Mesodermal cell (in vitro differentiated cells): ENCODE data around the gene TTC24.
"Not testable (repeated sequence)": the region's sequence is repeated elsewhere in the genome, so short reads cannot be mapped to it uniquely, and the experiment has no call there.

Experiments
- H3K27ac ChIP-seq: 2 replicates; pipeline ENCODE4 v1.7.0; 2013; ENCODE audit warnings: mild to moderate bottlenecking, low read depth, low read length, moderate library complexity; ENCODE audit not compliant: severe bottlenecking
- H3K36me3 ChIP-seq: 2 replicates; pipeline ENCODE4 v1.7.1; 2013; ENCODE audit warnings: mild to moderate bottlenecking, low read length, moderate library complexity; ENCODE audit not compliant: control insufficient read depth, insufficient read depth
- H3K4me1 ChIP-seq: one replicate; pipeline ENCODE4 v1.7.1; 2013; ENCODE audit warnings: mild to moderate bottlenecking, low read length; ENCODE audit not compliant: insufficient read depth, control insufficient read depth, poor library complexity, severe bottlenecking
- H3K4me3 ChIP-seq: 2 replicates; pipeline ENCODE4 v1.7.0; 2013; ENCODE audit warnings: low read length, control low read depth, mild to moderate bottlenecking; ENCODE audit not compliant: insufficient read depth, poor library complexity, severe bottlenecking; ENCODE audit errors: extremely low read depth
- H3K9me3 ChIP-seq: 2 replicates; pipeline ENCODE4 v1.7.1; 2013; ENCODE audit warnings: mild to moderate bottlenecking, low read length, moderate library complexity; ENCODE audit not compliant: control insufficient read depth
- WGBS, 2 experiments: methylation state at CpG; one replicate each; pipeline ENCODE4 v1.1.5; 2013; ENCODE audit warnings: missing lambda C conversion rate in 2 of 2; ENCODE audit not compliant: insufficient coverage in 2 of 2; 5-methylcytosine and 5-hydroxymethylcytosine counted together

TTC24 gene

DNA sequence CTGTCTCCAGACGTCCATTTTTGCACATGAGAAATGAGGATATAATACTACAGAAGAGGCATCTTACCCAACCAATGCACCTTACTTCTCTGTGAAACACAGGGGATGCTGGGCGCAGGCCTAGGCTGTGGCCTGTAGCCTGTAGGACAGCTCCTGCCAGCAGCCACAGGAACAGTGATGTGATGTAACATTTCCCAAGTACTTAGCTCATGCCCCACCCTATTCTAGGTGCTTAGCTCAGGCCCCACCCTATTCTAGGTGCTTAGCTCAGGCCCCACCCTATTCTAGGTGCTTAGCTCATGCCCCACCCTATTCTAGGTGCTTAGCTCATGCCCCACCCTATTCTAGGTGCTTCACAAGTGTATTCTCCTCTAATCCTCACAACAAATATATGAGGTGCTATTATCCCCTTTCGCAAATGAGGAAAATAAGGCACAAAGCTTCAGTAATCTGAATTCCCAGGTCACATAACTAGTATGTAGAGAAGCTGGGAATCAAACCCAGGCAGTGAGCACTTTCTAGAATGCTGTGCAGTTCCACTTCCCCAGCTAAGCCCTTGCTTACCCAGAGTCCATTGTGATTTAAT, 7.5 kb downstream of the TTC24 start:
- Histone ChIP-seq H3K9me3 (no peaks in the 10 kb centered on the region), H3K27ac (no peak overlapping the region), H3K36me3 (no peaks in the 10 kb centered on the region), H3K4me1 (no peaks in the 10 kb centered on the region), H3K4me3 (no peak overlapping the region)
- 83 to 100% methylated on average over 1 to 2 of the region's 3 CpGs for WGBS, 2 experiments

- H3K27ac ChIP-seq, H3K36me3 ChIP-seq, H3K9me3 ChIP-seq, H3K4me1 ChIP-seq, H3K4me3 ChIP-seq: not testable (repeated sequence)
- WGBS, 2 experiments, result 89 to 96% methylated on average over 6 to 7 of the region's 8 CpGs
These were observed 8.4 kb downstream of the TTC24 start for GRCh38 chr1:156587927-156588326.

DNA sequence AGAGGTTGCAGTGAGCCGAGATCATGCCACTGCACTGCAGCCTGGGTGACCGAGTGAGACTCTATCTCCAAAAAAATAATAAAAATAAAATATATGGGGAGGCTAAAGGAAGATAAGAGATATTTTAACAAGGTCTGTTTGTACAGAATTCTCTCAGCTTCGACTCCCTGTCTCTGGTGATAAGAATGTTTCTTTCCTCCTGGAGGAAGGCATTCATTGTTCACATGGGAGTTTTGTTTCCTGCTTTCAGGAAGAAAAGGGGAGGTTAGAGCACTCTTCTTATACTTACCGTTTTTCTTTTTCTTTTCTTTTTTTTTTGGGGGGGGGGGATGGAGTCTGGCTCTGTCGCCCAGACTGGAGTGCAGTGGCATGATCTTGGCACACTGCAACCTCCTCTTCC, 10.0 kb downstream of the TTC24 start:
- no peaks in the 10 kb centered on the region for H3K9me3 ChIP-seq
- 67 to 80% methylated on average over 1 to 2 of the region's 5 CpGs for WGBS, 2 experiments

DNA sequence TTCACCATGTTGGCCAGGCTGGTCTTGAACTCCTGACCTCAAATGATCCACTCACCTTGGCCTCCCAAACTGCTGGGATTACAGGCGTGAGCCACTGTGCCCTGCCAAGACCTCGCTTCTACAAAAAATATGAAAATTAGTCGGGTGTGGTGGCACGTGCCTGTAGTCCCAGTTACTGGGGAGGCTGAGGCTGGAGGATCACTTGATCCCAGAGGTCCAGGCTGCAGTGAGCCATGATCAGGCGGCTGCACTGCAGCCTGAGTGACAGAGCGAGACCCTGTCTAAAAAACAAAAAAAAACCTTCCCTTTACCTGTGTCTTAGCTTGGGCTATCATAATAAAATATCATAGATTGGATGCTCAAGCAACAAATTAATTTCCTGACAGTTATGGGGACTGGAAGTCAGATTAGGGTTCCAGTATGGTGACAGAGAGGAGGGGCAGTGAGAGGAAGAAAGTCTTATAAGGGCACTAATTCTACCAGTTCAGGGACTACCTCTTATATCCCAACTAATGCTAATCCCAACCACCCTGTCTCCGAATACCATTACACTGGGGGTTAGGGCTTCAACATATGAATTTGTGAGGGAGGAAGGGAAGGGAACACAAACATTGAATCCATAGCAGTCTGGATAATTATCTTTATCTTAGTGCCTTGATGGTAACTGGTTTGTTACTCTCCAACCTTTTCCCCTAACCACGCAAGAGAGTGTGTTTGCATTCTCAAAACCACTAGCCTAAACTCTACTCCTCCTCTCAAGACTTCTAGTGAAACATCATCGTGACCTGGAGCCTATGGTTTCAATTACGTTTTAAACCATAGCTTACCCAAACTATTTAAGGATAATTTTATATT, 11.0 kb downstream of the TTC24 start:
- H3K4me3 ChIP-seq, result peak overlapping the region; percentile 69
- peaks cover 28% of the 10 kb centered on the region for H3K36me3 ChIP-seq
- H3K9me3 ChIP-seq, result no peaks in the 10 kb centered on the region
- H3K4me1 ChIP-seq, result no peaks in the 10 kb centered on the region
- H3K27ac ChIP-seq, result no peak overlapping the region
- WGBS, 2 experiments, result 94 to 100% methylated on average over 5 to 6 of the region's 10 CpGs

More for the DNA sequence above, 10.0 kb downstream of the TTC24 start:
- peaks cover 19% of the 10 kb centered on the region for H3K36me3 ChIP-seq
- H3K4me3 ChIP-seq, result no peak overlapping the region
- no peak overlapping the region for H3K27ac ChIP-seq
- H3K4me1 ChIP-seq, result no peaks in the 10 kb centered on the region

DNA sequence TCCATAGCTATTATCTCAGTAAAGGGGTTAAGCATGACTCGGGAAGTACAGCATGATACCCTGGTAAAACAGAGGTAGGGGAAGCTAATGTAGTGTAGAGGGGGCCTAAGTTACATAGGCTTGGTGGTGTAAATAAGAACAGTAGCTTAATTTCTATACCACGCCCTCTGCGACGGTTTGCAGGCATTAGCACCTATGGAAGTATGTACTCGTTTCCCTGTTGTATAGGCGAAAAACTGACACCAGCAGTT, 11.6 kb downstream of the TTC24 start:
- 40 to 49% methylated on average over 3 to 5 of the region's 6 CpGs for WGBS, 2 experiments
- H3K4me3 ChIP-seq, result peak overlapping the region; percentile 69
- peak overlapping the region; percentile 49 for H3K27ac ChIP-seq
- H3K9me3 ChIP-seq, result no peaks in the 10 kb centered on the region
- H3K36me3 ChIP-seq, result peaks cover 33% of the 10 kb centered on the region
- no peaks in the 10 kb centered on the region for H3K4me1 ChIP-seq

DNA sequence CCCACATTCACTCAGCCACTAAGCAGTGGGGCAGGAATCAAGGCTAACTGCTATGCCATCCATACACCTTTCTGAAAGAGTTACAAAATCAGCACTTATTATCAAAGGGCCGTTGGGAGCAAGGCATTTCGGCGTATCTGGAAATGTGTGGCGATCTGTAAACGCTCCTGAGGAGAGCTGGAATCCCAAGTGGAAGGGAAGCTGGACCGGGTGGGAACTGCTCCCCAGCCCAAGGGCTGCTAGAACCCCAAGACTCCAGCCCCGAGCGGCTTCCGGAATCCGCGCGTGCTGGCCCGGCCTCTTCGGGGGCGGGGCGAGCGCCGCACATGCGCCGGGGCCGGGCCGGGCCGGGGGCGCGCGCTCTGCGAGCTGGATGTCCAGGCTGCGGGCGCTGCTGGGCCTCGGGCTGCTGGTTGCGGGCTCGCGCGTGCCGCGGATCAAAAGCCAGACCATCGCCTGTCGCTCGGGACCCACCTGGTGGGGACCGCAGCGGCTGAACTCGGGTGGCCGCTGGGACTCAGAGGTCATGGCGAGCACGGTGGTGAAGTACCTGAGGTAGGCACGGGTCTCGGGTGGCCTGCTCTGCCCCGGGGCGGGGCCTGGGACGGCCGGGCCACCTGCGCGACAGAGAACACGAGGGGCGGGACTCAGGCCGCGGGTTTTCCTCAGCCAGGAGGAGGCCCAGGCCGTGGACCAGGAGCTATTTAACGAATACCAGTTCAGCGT, 12.1 kb downstream of the TTC24 start, which contains the start of gene NAXE:
Gene NAXE, plus strand, starts transcription at position 345 of the 726 bp plus-strand sequence. Its CDS starts 29 bp downstream, at position 374.
- peak within 1 kb of the TSS; percentile 69 for H3K4me3 ChIP-seq
- no peaks in the 10 kb centered on the region for H3K4me1 ChIP-seq
- H3K27ac ChIP-seq, result peak within 1 kb of the TSS; percentile 49
- no peaks in the 10 kb centered on the region for H3K9me3 ChIP-seq
- WGBS, 2 experiments, result 1 to 3% methylated on average over 43 to 51 of the region's 60 CpGs
- H3K36me3 ChIP-seq, result peaks cover 38% of the 10 kb centered on the region

DNA sequence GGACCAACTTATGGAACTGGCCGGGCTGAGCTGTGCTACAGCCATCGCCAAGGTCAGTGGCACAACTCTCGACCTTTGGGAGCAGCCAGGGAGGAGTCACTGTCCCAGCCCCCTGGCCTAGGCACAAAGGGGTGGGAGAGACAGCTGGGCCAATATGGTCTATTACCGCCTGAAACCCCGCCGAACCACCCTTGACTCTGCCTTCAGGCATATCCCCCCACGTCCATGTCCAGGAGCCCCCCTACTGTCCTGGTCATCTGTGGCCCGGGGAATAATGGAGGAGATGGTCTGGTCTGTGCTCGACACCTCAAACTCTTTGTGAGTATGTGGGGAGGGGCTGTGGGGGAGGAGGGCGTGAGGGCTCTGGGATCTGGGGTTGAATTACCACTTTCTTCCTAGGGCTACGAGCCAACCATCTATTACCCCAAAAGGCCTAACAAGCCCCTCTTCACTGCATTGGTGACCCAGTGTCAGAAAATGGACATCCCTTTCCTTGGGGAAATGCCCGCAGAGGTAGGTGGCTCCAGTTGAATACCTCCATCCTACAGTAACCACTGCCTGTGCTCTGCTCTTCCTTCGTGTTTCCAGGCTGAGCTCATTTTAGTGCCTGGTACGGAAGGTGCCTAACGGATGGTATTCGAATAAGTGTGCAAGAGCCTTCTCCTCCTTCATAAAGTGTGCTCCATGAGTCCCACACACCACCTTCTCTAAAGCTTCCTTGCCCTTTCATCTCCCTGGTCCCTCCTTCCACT, 12.8 kb downstream of the TTC24 start:
- Histone ChIP-seq H3K4me1 (no peaks in the 10 kb centered on the region), H3K36me3 (peaks cover 44% of the 10 kb centered on the region), H3K9me3 (no peaks in the 10 kb centered on the region), H3K4me3 (peak overlapping the region; percentile 69), H3K27ac (peak overlapping the region; percentile 36)
- WGBS, 2 experiments, result 66 to 70% methylated on average over 9 to 12 of the region's 16 CpGs

- Histone ChIP-seq H3K36me3 (peaks cover 52% of the 10 kb centered on the region), H3K4me3 (no peak overlapping the region), H3K27ac (peak overlapping the region; percentile 7), H3K9me3 (no peaks in the 10 kb centered on the region), H3K4me1 (no peaks in the 10 kb centered on the region)
- WGBS, 2 experiments, result 95 to 98% methylated on average over 7 of the region's 8 CpGs
These were observed 13.6 kb downstream of the TTC24 start for GRCh38 chr1:156592910-156593660.

DNA sequence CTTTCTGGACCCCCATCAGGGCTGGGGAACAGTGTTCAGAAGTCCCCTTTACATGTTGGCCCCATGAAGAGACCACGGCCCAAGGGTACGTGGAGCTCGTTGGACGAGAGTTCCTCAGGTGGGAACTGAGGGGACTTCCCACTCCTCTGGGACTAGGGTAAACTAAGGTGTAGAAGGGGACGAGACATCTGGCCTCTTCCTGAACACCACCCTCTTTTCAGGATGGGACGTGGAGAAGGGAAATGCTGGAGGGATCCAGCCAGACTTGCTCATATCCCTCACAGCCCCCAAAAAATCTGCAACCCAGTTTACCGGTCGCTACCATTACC, 14.1 kb downstream of the TTC24 start:
- no peak overlapping the region for H3K27ac ChIP-seq
- H3K36me3 ChIP-seq, result peaks cover 57% of the 10 kb centered on the region
- whole genome bisulfite sequencing, 2 experiments, result 97 to 98% methylated on average over 6 to 8 of the region's 8 CpGs
- H3K4me3 ChIP-seq, result no peak overlapping the region
- no peaks in the 10 kb centered on the region for H3K9me3 ChIP-seq
- H3K4me1 ChIP-seq, result no peaks in the 10 kb centered on the region

- H3K4me1 ChIP-seq, result no peaks in the 10 kb centered on the region
- no peak overlapping the region for H3K27ac ChIP-seq
- no peak overlapping the region for H3K4me3 ChIP-seq
- WGBS, 2 experiments, result 89 to 96% methylated on average over 3 of the region's 3 CpGs
- peaks cover 63% of the 10 kb centered on the region for H3K36me3 ChIP-seq
- no peaks in the 10 kb centered on the region for H3K9me3 ChIP-seq
These were observed 14.7 kb downstream of the TTC24 start for GRCh38 chr1:156594190-156594589.
